A673 (cell line): ENCODE results near the gene ABCG8.

Experiments used
- EZH2 ChIP-seq: fragments of 200-600 bp; sonication (generic); IDR thresholded peaks from 2 replicates; pipeline ENCODE4 v1.6.1; 2017; ENCODE audit warnings: borderline replicate concordance, low read depth, mild to moderate bottlenecking, mixed read lengths, antibody characterized with exemption, low read length; ENCODE audit not compliant: poor library complexity, severe bottlenecking
- TF ChIP-seq, protein P1 (sequence below): fragments of 300-800, 200-600 bp; sonication (generic); conservative IDR thresholded peaks from 2 replicates; pipeline ENCODE4 v1.5.1; 2017; ENCODE audit warnings: low read depth, mild to moderate bottlenecking, antibody characterized with exemption, low read length, moderate library complexity, mixed read lengths

DNA sequence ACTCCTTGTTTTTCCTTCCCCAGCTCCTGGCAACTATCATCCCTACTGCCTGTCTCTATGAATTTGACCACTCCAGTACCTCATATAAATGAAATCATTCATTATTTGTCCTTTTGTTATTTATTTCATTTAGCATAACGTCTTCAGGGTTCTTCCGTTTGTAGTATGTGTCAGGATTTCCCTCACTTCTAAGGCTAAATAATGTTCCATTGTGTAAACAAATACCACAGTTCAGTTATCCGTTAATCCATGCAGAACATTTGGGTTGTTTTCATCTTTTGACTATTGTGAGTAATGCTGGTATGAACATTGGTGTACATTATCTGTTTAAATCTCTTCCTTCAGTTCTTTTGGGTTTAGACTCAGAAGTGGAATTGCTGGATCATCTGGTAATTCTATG, 46.1 kb upstream of the ABCG8 start:
- TF ChIP-seq, protein P1, sequence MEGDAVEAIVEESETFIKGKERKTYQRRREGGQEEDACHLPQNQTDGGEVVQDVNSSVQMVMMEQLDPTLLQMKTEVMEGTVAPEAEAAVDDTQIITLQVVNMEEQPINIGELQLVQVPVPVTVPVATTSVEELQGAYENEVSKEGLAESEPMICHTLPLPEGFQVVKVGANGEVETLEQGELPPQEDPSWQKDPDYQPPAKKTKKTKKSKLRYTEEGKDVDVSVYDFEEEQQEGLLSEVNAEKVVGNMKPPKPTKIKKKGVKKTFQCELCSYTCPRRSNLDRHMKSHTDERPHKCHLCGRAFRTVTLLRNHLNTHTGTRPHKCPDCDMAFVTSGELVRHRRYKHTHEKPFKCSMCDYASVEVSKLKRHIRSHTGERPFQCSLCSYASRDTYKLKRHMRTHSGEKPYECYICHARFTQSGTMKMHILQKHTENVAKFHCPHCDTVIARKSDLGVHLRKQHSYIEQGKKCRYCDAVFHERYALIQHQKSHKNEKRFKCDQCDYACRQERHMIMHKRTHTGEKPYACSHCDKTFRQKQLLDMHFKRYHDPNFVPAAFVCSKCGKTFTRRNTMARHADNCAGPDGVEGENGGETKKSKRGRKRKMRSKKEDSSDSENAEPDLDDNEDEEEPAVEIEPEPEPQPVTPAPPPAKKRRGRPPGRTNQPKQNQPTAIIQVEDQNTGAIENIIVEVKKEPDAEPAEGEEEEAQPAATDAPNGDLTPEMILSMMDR: no peak
- TF ChIP-seq EZH2: no peak
